HepG2 (cell line): ENCODE data around the gene DHX16. TPM values are rescaled to one million over a fixed set of nuclear protein-coding genes. Genes with fewer than 3 reads are reported as not detected.

ENCODE experiments used
- CEBPB ChIP-seq: IDR thresholded peaks from 2 replicates; pipeline ENCODE4 v1.6.1; 2011; ENCODE audit warnings: low read depth, low read length, improper control_type of control experiment, borderline replicate concordance
- CTCF ChIP-seq: sonication (generic); formaldehyde crosslinking; IDR thresholded peaks from 2 replicates; pipeline ENCODE4 v1.5.0; 2020; ENCODE audit warnings: mild to moderate bottlenecking, missing genetic modification reagents, moderate library complexity
- MTA1 ChIP-seq: sonication (generic); formaldehyde crosslinking; IDR thresholded peaks from 2 replicates; pipeline ENCODE4 v1.4.0; 2020; ENCODE audit warnings: missing genetic modification reagents, mild to moderate bottlenecking, borderline replicate concordance
- NFIC ChIP-seq: IDR thresholded peaks from 2 replicates; pipeline ENCODE4 v1.6.1; 2012; ENCODE audit warnings: mild to moderate bottlenecking, low read length, inconsistent platforms
- PTBP1 ChIP-seq: fragments of 200-400 bp; formaldehyde crosslinking; IDR thresholded peaks from 2 replicates; pipeline ENCODE4 v1.6.1; 2018; ENCODE audit warnings: low read length, low read depth; ENCODE audit not compliant: poor library complexity, severe bottlenecking
- U2AF1 ChIP-seq: fragments of 200-400 bp; formaldehyde crosslinking; optimal IDR thresholded peaks from 2 replicates; pipeline ENCODE3; 2017; ENCODE audit warnings: mild to moderate bottlenecking, low read depth, low read length
- ZHX2 ChIP-seq, 2 experiments: sonication (generic) in 1 of 2; formaldehyde crosslinking in 1 of 2; IDR thresholded peaks; 2 replicates each; pipeline versions ENCODE4 v1.6.1 to v1.9.0; 2014 to 2022; ENCODE audit warnings: antibody characterized with exemption in 1 of 2, borderline replicate concordance in 1 of 2, inconsistent platforms in 1 of 2, low read depth in 1 of 2, missing genetic modification reagents in 1 of 2
- ZNF616 ChIP-seq: sonication (generic); formaldehyde crosslinking; IDR thresholded peaks from 2 replicates; pipeline ENCODE4 v1.5.0; 2020; ENCODE audit warnings: low read depth, mild to moderate bottlenecking, missing genetic modification reagents
- ZNF687 ChIP-seq: sonication (generic); formaldehyde crosslinking; IDR thresholded peaks from 2 replicates; pipeline ENCODE4 v1.5.1; 2020; ENCODE audit warnings: mild to moderate bottlenecking, missing genetic modification reagents, moderate library complexity
- ZNF788 ChIP-seq: sonication (generic); formaldehyde crosslinking; IDR thresholded peaks from 2 replicates; pipeline ENCODE4 v1.5.0; 2020; ENCODE audit warnings: mild to moderate bottlenecking, missing genetic modification reagents, borderline replicate concordance
- ZNF841 ChIP-seq: sonication (generic); formaldehyde crosslinking; IDR thresholded peaks from 2 replicates; pipeline ENCODE4 v1.8.1; 2023; ENCODE audit warnings: missing genetic modification reagents, borderline replicate concordance
- polyA plus RNA-seq, 8 experiments: library from polyadenylated mRNA; depleted of rRNA in 3 of 8; stranded (reverse) in 7 of 8; unstranded in 1 of 8; fragments of >200 nt; fragmentation: Illumina TruSeq in 4 of 8; extraction: Trizol in 4 of 8; gene quantifications; 2 replicates each; pipeline versions ENCODE4 v1.2.1 to v1.2.3, GENCODE V29; 2011 to 2016; ENCODE audit warnings: low read depth in 4 of 8, missing spikeins in 1 of 8, mixed read lengths in 1 of 8; ENCODE audit not compliant: insufficient read depth in 1 of 8
- total RNA-seq, 5 experiments: library from RNA; depleted of rRNA; stranded (reverse); fragments of >200 nt; fragmentation: Illumina TruSeq; extraction: Trizol; gene quantifications; 2 replicates each; pipeline ENCODE4 v1.2.3, GENCODE V29; 2016; ENCODE audit warnings: low read depth in 1 of 5
- TF ChIP-seq, protein P1 (sequence below): sonication (generic); formaldehyde crosslinking; IDR thresholded peaks from 2 replicates; pipeline ENCODE4 v1.4.0; 2020; ENCODE audit warnings: missing genetic modification reagents

Gene DHX16
- total and polyA plus RNA-seq, 2 of the 13 experiments (the other 11 are each of a cell fraction or from before 2014, with no cell fraction given), result 57.0 to 58.5 TPM

GRCh38 chr6:30687659-30688431 lies 15.0 kb upstream of the DHX16 start (continued):
- TF ChIP-seq ZHX2 (IDR thresholded peaks at IDR 0.05; ENCODE audit: low read depth) (no peak), ZHX2 (CRISPR knock-in tag; IDR thresholded peaks at IDR 0.05; ENCODE audit: borderline replicate concordance) (no peak), ZNF616 (CRISPR knock-in tag) (no peak), ZNF788 (CRISPR knock-in tag) (no peak), NFIC (no peak), ZNF687 (CRISPR knock-in tag) (peak; percentile 24), MTA1 (CRISPR knock-in tag) (0 out of 2 replicates have a peak, but pooled peaks have one; percentile 3), U2AF1 (no peak), CTCF (CRISPR knock-in tag) (0 out of 2 replicates have a peak, but pooled peaks have one; percentile 14), PTBP1 (peak; percentile 59), CEBPB (no peak), ZNF841 (CRISPR knock-in tag) (no peak)
- TF ChIP-seq, protein P1, sequence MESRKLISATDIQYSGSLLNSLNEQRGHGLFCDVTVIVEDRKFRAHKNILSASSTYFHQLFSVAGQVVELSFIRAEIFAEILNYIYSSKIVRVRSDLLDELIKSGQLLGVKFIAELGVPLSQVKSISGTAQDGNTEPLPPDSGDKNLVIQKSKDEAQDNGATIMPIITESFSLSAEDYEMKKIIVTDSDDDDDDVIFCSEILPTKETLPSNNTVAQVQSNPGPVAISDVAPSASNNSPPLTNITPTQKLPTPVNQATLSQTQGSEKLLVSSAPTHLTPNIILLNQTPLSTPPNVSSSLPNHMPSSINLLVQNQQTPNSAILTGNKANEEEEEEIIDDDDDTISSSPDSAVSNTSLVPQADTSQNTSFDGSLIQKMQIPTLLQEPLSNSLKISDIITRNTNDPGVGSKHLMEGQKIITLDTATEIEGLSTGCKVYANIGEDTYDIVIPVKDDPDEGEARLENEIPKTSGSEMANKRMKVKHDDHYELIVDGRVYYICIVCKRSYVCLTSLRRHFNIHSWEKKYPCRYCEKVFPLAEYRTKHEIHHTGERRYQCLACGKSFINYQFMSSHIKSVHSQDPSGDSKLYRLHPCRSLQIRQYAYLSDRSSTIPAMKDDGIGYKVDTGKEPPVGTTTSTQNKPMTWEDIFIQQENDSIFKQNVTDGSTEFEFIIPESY (CRISPR knock-in tag), result no peak
